ENCODE results near the gene HCFC1.

HCFC1 gene

GRCh38 chrX:153952373-153953026 is 19.1 kb downstream of the HCFC1 start:
- H3K36me3 ChIP-seq (ENCODE audit: insufficient read depth, low read length), result peaks cover 47% of the 10 kb centered on the region
- no peaks in the 10 kb centered on the region for H3K27me3 ChIP-seq (ENCODE audit: control insufficient read depth in 1 of 2, insufficient read depth in 2 of 2, low read length in 2 of 2)
- no peak overlapping the region for H3K4me3 ChIP-seq (ENCODE audit: low read depth in 1 of 2, low read length in 2 of 2)
- peak overlapping the region; percentile 46 for H3K9ac ChIP-seq (ENCODE audit: low read length)
- H3K4me1 ChIP-seq (ENCODE audit: insufficient read depth, low read length), result peaks cover 23% of the 10 kb centered on the region
- H3K9me3 ChIP-seq (ENCODE audit: low read length), result no peaks in the 10 kb centered on the region
- H3K27ac ChIP-seq (ENCODE audit: low read depth, low read length), result peak overlapping the region; percentile 69

- peaks cover 30% of the 10 kb centered on the region for H3K4me1 ChIP-seq (ENCODE audit: insufficient read depth, low read length)
- H3K27me3 ChIP-seq (ENCODE audit: control insufficient read depth in 1 of 2, insufficient read depth in 2 of 2, low read length in 2 of 2), result peaks cover 0 to 6% of the 10 kb centered on the region in 2 donors
- peak overlapping the region; percentile 69 for H3K27ac ChIP-seq (ENCODE audit: low read depth, low read length)
- no peak overlapping the region for H3K4me3 ChIP-seq (ENCODE audit: low read depth in 1 of 2, low read length in 2 of 2)
- no peaks in the 10 kb centered on the region for H3K9me3 ChIP-seq (ENCODE audit: low read length)
- H3K9ac ChIP-seq (ENCODE audit: low read length), result no peak overlapping the region
- peaks cover 41% of the 10 kb centered on the region for H3K36me3 ChIP-seq (ENCODE audit: insufficient read depth, low read length)
These were observed 19.8 kb downstream of the HCFC1 start for GRCh38 chrX:153951683-153952372.

- Histone ChIP-seq H3K36me3 (ENCODE audit: insufficient read depth, low read length) (peaks cover 30% of the 10 kb centered on the region), H3K9ac (ENCODE audit: low read length) (no peak overlapping the region), H3K4me1 (ENCODE audit: insufficient read depth, low read length) (peaks cover 30% of the 10 kb centered on the region), H3K27me3 (ENCODE audit: control insufficient read depth in 1 of 2, insufficient read depth in 2 of 2, low read length in 2 of 2) (peaks cover 0 to 13% of the 10 kb centered on the region in 2 donors), H3K9me3 (ENCODE audit: low read length) (no peaks in the 10 kb centered on the region), H3K27ac (ENCODE audit: low read depth, low read length) (peak overlapping the region; percentile 6), H3K4me3 (ENCODE audit: low read depth in 1 of 2, low read length in 2 of 2) (no peak overlapping the region)
These were observed 21.5 kb downstream of the HCFC1 start for GRCh38 chrX:153950127-153950526.

GRCh38 chrX:153948847-153949805 is 22.5 kb downstream of the HCFC1 start:
- Histone ChIP-seq H3K27me3 (ENCODE audit: control insufficient read depth in 1 of 2, insufficient read depth in 2 of 2, low read length in 2 of 2) (peaks cover 0 to 18% of the 10 kb centered on the region in 2 donors), H3K4me1 (ENCODE audit: insufficient read depth, low read length) (peaks cover 30% of the 10 kb centered on the region), H3K36me3 (ENCODE audit: insufficient read depth, low read length) (peaks cover 30% of the 10 kb centered on the region), H3K9me3 (ENCODE audit: low read length) (no peaks in the 10 kb centered on the region), H3K27ac (ENCODE audit: low read depth, low read length) (peak overlapping the region; percentile 67), H3K9ac (ENCODE audit: low read length) (no peak overlapping the region), H3K4me3 (ENCODE audit: low read depth in 1 of 2, low read length in 2 of 2) (no peak overlapping the region)

- H3K27ac ChIP-seq (ENCODE audit: low read depth, low read length), result peak overlapping the region; percentile 4
- H3K9me3 ChIP-seq (ENCODE audit: low read length), result no peaks in the 10 kb centered on the region
- H3K9ac ChIP-seq (ENCODE audit: low read length), result no peak overlapping the region
- H3K36me3 ChIP-seq (ENCODE audit: insufficient read depth, low read length), result peaks cover 27% of the 10 kb centered on the region
- H3K27me3 ChIP-seq (ENCODE audit: control insufficient read depth in 1 of 2, insufficient read depth in 2 of 2, low read length in 2 of 2), result peaks cover 0 to 21% of the 10 kb centered on the region in 2 donors
- no peak overlapping the region for H3K4me3 ChIP-seq (ENCODE audit: low read depth in 1 of 2, low read length in 2 of 2)
- peaks cover 28% of the 10 kb centered on the region for H3K4me1 ChIP-seq (ENCODE audit: insufficient read depth, low read length)
These were observed 23.6 kb downstream of the HCFC1 start for GRCh38 chrX:153948002-153948466.

GRCh38 chrX:153947009-153947769 is 24.4 kb downstream of the HCFC1 start:
- H3K9me3 ChIP-seq (ENCODE audit: low read length), result no peaks in the 10 kb centered on the region
- H3K27me3 ChIP-seq (ENCODE audit: control insufficient read depth in 1 of 2, insufficient read depth in 2 of 2, low read length in 2 of 2), result peaks cover 0 to 21% of the 10 kb centered on the region in 2 donors
- peak overlapping the region; percentile 4 for H3K27ac ChIP-seq (ENCODE audit: low read depth, low read length)
- no peak overlapping the region for H3K9ac ChIP-seq (ENCODE audit: low read length)
- peaks cover 27% of the 10 kb centered on the region for H3K36me3 ChIP-seq (ENCODE audit: insufficient read depth, low read length)
- H3K4me1 ChIP-seq (ENCODE audit: insufficient read depth, low read length), result peaks cover 26% of the 10 kb centered on the region
- no peak overlapping the region for H3K4me3 ChIP-seq (ENCODE audit: low read depth in 1 of 2, low read length in 2 of 2)

- no peak overlapping the region for H3K4me3 ChIP-seq (ENCODE audit: low read depth in 1 of 2, low read length in 2 of 2)
- H3K9ac ChIP-seq (ENCODE audit: low read length), result no peak overlapping the region
- H3K4me1 ChIP-seq (ENCODE audit: insufficient read depth, low read length), result peaks cover 26% of the 10 kb centered on the region
- H3K27ac ChIP-seq (ENCODE audit: low read depth, low read length), result no peak overlapping the region
- H3K9me3 ChIP-seq (ENCODE audit: low read length), result no peaks in the 10 kb centered on the region
- H3K27me3 ChIP-seq (ENCODE audit: control insufficient read depth in 1 of 2, insufficient read depth in 2 of 2, low read length in 2 of 2), result peaks cover 0 to 21% of the 10 kb centered on the region in 2 donors
- H3K36me3 ChIP-seq (ENCODE audit: insufficient read depth, low read length), result peaks cover 21% of the 10 kb centered on the region
These were observed 25.4 kb downstream of the HCFC1 start for GRCh38 chrX:153945956-153946943.

- H3K27ac ChIP-seq (ENCODE audit: low read depth, low read length), result peak overlapping the region; percentile 78
- H3K4me1 ChIP-seq (ENCODE audit: insufficient read depth, low read length), result peaks cover 22% of the 10 kb centered on the region
- peak overlapping the region in 1 of 2 donors; percentile 31 for H3K4me3 ChIP-seq (ENCODE audit: low read depth in 1 of 2, low read length in 2 of 2)
- peaks cover 6% of the 10 kb centered on the region for H3K36me3 ChIP-seq (ENCODE audit: insufficient read depth, low read length)
- peaks cover 0 to 21% of the 10 kb centered on the region in 2 donors for H3K27me3 ChIP-seq (ENCODE audit: control insufficient read depth in 1 of 2, insufficient read depth in 2 of 2, low read length in 2 of 2)
- H3K9me3 ChIP-seq (ENCODE audit: low read length), result no peaks in the 10 kb centered on the region
- no peak overlapping the region for H3K9ac ChIP-seq (ENCODE audit: low read length)
These were observed 26.8 kb downstream of the HCFC1 start for GRCh38 chrX:153944800-153945150.

- Histone ChIP-seq H3K4me3 (ENCODE audit: low read depth in 1 of 2, low read length in 2 of 2) (peak within 1 kb of the TSS; percentile 31 to 49), H3K9ac (ENCODE audit: low read length) (no peak within 1 kb of the TSS), H3K27me3 (ENCODE audit: control insufficient read depth in 1 of 2, insufficient read depth in 2 of 2, low read length in 2 of 2) (peaks cover 0 to 21% of the 10 kb centered on the region in 2 donors), H3K36me3 (ENCODE audit: insufficient read depth, low read length) (peaks cover 1% of the 10 kb centered on the region), H3K27ac (ENCODE audit: low read depth, low read length) (peak within 1 kb of the TSS; percentile 78), H3K9me3 (ENCODE audit: low read length) (no peaks in the 10 kb centered on the region), H3K4me1 (ENCODE audit: insufficient read depth, low read length) (peaks cover 17% of the 10 kb centered on the region)
These were observed 27.3 kb downstream of the HCFC1 start, which contains the start of gene RENBP for GRCh38 chrX:153944140-153944799. RENBP (minus strand) TSS chrX:153944643; CDS start chrX:153944610, 33 bp downstream.

Data from muscle layer of colon (tissue), 2 donors.